H1 (cell line): Measurements from ENCODE around the gene OR5B3. TPM values are rescaled to one million over a fixed set of nuclear protein-coding genes. Genes with fewer than 3 reads are reported as not detected.

ENCODE experiments used
- CTCF ChIA-PET: fragments of 300-600 bp; sonication (Branson Sonifier 250); formaldehyde crosslinking; loops from one replicate; lab custom pipeline; 2021; ENCODE audit not compliant: partially characterized antibody; lab: Charles Lee
- POLR2A ChIA-PET: fragments of 300-600 bp; sonication (Branson Sonifier 250); formaldehyde crosslinking; loops from one replicate; lab custom pipeline; 2021; ENCODE audit warnings: inconsistent platforms; ENCODE audit not compliant: partially characterized antibody; lab: Charles Lee
- DNase-seq, 2 experiments: peaks; one replicate each; pipeline versions ENCODE4 v3.0.0 to v3.0.0-alpha.2; 2010 to 2022; ENCODE audit warnings: low spot score in 2 of 2, low read depth in 1 of 2, mixed read lengths in 1 of 2
- FAIRE-seq: peaks from 2 replicates; lab custom pipeline; 2011; peaks lifted over from hg19 to GRCh38; lab: Jason Lieb, UNC
- H2AFZ ChIP-seq: 2 replicates; pipeline ENCODE4 v1.8.1; 2012; ENCODE audit warnings: low read length, inconsistent platforms
- H2AK5ac ChIP-seq: 2 replicates; pipeline ENCODE4 v1.6.1; 2013; ENCODE audit warnings: low read depth, low read length
- H2BK120ac ChIP-seq: replicated peaks from 2 replicates; pipeline ENCODE3; 2013; ENCODE audit warnings: low read depth, low read length, inconsistent platforms
- H2BK12ac ChIP-seq: 2 replicates; pipeline ENCODE4 v1.6.1; 2013; ENCODE audit warnings: low read depth, low read length
- H2BK15ac ChIP-seq: 2 replicates; pipeline ENCODE4 v1.6.1; 2013; ENCODE audit warnings: low read length
- H2BK20ac ChIP-seq: 2 replicates; pipeline ENCODE4 v1.6.1; 2013; ENCODE audit warnings: low read length
- H2BK5ac ChIP-seq: 2 replicates; pipeline ENCODE4 v1.6.1; 2013; ENCODE audit warnings: low read depth, low read length
- H3K14ac ChIP-seq: 2 replicates; pipeline ENCODE4 v1.6.1; 2013; ENCODE audit warnings: inconsistent platforms; ENCODE audit not compliant: insufficient read length
- H3K18ac ChIP-seq: 2 replicates; pipeline ENCODE4 v1.6.1; 2013; ENCODE audit warnings: low read length; ENCODE audit errors: extremely low read depth
- H3K23ac ChIP-seq: 2 replicates; pipeline ENCODE4 v1.6.1; 2013; ENCODE audit warnings: inconsistent platforms; ENCODE audit not compliant: insufficient read length
- H3K23me2 ChIP-seq: 2 replicates; pipeline ENCODE4 v1.6.1; 2013; ENCODE audit warnings: low read depth, low read length
- H3K27ac ChIP-seq: 2 replicates; pipeline ENCODE4 v1.6.1; 2011; ENCODE audit warnings: low read depth, low read length, inconsistent platforms
- H3K27me3 ChIP-seq, 4 experiments: replicated peaks in 1 of 4; 1 replicate in 1 of 4; 2 replicates in 3 of 4; pipeline versions ENCODE4 v1.6.1 to v1.8.1; 2011 to 2013; ENCODE audit warnings: low read length in 3 of 4, mild to moderate bottlenecking in 3 of 4, inconsistent platforms in 2 of 4, mixed read lengths in 2 of 4, moderate library complexity in 1 of 4; ENCODE audit not compliant: control insufficient read depth in 3 of 4, insufficient read depth in 3 of 4; ENCODE audit errors: extremely low read depth in 1 of 4
- H3K36me3 ChIP-seq, 4 experiments: 2 replicates each; pipeline versions ENCODE4 v1.6.1 to v1.8.1; 2011 to 2013; ENCODE audit warnings: mild to moderate bottlenecking in 4 of 4, low read length in 3 of 4, moderate library complexity in 2 of 4, control low read depth in 1 of 4, inconsistent platforms in 1 of 4; ENCODE audit not compliant: insufficient read depth in 4 of 4, control insufficient read depth in 2 of 4
- H3K4ac ChIP-seq: replicated peaks from 2 replicates; pipeline ENCODE3; 2013; ENCODE audit warnings: low read length, low read depth, mixed read lengths, inconsistent platforms; ENCODE audit not compliant: insufficient read length
- H3K4me1 ChIP-seq, 4 experiments: replicated peaks in 1 of 4; 1 replicate in 1 of 4; 2 replicates in 3 of 4; pipeline versions ENCODE4 v1.6.1 to v1.8.1; 2011 to 2013; ENCODE audit warnings: low read length in 3 of 4, inconsistent platforms in 2 of 4, mixed read lengths in 1 of 4; ENCODE audit not compliant: insufficient read depth in 4 of 4, control insufficient read depth in 3 of 4
- H3K4me2 ChIP-seq, 2 experiments: 2 replicates each; pipeline versions ENCODE4 v1.6.1 to v1.8.1; 2011 to 2013; ENCODE audit warnings: low read depth in 2 of 2, low read length in 2 of 2, control low read depth in 1 of 2, inconsistent platforms in 1 of 2, mild to moderate bottlenecking in 1 of 2; ENCODE audit not compliant: insufficient read depth in 1 of 2
- H3K4me3 ChIP-seq, 4 experiments: fragments of 200-600, 300-600 bp in 1 of 4; sonication (generic), shearing (Covaris generic), sonication (Bioruptor Twin) in 1 of 4; 2 replicates each; pipeline versions ENCODE4 v1.5.1 to v1.8.1; 2011 to 2016; ENCODE audit warnings: low read length in 4 of 4, low read depth in 3 of 4, control low read depth in 2 of 4, inconsistent platforms in 2 of 4, mild to moderate bottlenecking in 2 of 4, mixed read lengths in 1 of 4, moderate library complexity in 1 of 4; ENCODE audit not compliant: insufficient read depth in 2 of 4; ENCODE audit errors: extremely low read depth in 1 of 4
- H3K56ac ChIP-seq: replicated peaks from 2 replicates; pipeline ENCODE3; 2013; ENCODE audit warnings: low read depth, mild to moderate bottlenecking, mixed read lengths, low read length, inconsistent platforms; ENCODE audit not compliant: insufficient read length
- H3K79me1 ChIP-seq: 2 replicates; pipeline ENCODE4 v1.6.1; 2013; ENCODE audit warnings: low read depth, low read length, control low read depth
- H3K79me2 ChIP-seq, 2 experiments: 2 replicates each; pipeline versions ENCODE4 v1.6.1 to v1.8.1; 2012 to 2013; ENCODE audit warnings: low read length in 2 of 2, mild to moderate bottlenecking in 2 of 2, inconsistent platforms in 1 of 2; ENCODE audit not compliant: insufficient read depth in 2 of 2, control insufficient read depth in 1 of 2
- H3K9ac ChIP-seq, 4 experiments: replicated peaks in 1 of 4; 1 replicate in 1 of 4; 2 replicates in 3 of 4; pipeline versions ENCODE4 v1.6.1 to v1.8.1; 2011 to 2013; ENCODE audit warnings: low read depth in 3 of 4, low read length in 3 of 4, control low read depth in 2 of 4, mild to moderate bottlenecking in 2 of 4, moderate library complexity in 2 of 4, inconsistent platforms in 1 of 4; ENCODE audit errors: extremely low read depth in 1 of 4
- H3K9me3 ChIP-seq, 2 experiments: 2 replicates each; pipeline versions ENCODE4 v1.6.1 to v1.8.1; 2012 to 2013; ENCODE audit warnings: mild to moderate bottlenecking in 2 of 2, moderate library complexity in 2 of 2, control low read depth in 1 of 2, inconsistent platforms in 1 of 2, low read depth in 1 of 2, low read length in 1 of 2, mixed read lengths in 1 of 2; ENCODE audit not compliant: insufficient read depth in 2 of 2
- H4K20me1 ChIP-seq, 2 experiments: replicated peaks in 1 of 2; 2 replicates each; pipeline versions ENCODE3 to v1.8.1; 2011 to 2013; ENCODE audit warnings: inconsistent platforms in 2 of 2, low read length in 2 of 2, mild to moderate bottlenecking in 1 of 2; ENCODE audit not compliant: insufficient read depth in 2 of 2, control insufficient read depth in 1 of 2
- H4K5ac ChIP-seq: 2 replicates; pipeline ENCODE4 v1.6.1; 2013; ENCODE audit warnings: low read length, low read depth, mixed read lengths, inconsistent platforms; ENCODE audit not compliant: insufficient read length
- H4K8ac ChIP-seq: 2 replicates; pipeline ENCODE4 v1.8.0; 2013; ENCODE audit warnings: mild to moderate bottlenecking, moderate library complexity, low read length, inconsistent platforms; ENCODE audit not compliant: insufficient read depth; ENCODE audit errors: extremely low read depth
- H4K91ac ChIP-seq: replicated peaks from 2 replicates; pipeline ENCODE3; 2013; ENCODE audit warnings: low read length, mixed read lengths, inconsistent platforms; ENCODE audit not compliant: insufficient read length
- CBX8 ChIP-seq: fragments of 300-800, 300-1000 bp; sonication (generic); IDR thresholded peaks from 2 replicates; pipeline ENCODE4 v1.7.1; 2016; ENCODE audit warnings: low read depth, low read length, borderline replicate concordance
- CHD1 ChIP-seq: IDR thresholded peaks from 2 replicates; pipeline ENCODE4 v1.6.1; 2012; ENCODE audit warnings: low read depth, low read length, improper control_type of control experiment
- CHD2 ChIP-seq: IDR thresholded peaks from 2 replicates; pipeline ENCODE4 v1.6.1; 2012; ENCODE audit warnings: low read length, improper control_type of control experiment
- EZH2 ChIP-seq: fragments of 200-600 bp; sonication (generic); IDR thresholded peaks from 2 replicates; pipeline ENCODE4 v1.7.1; 2012; ENCODE audit warnings: low read depth, mild to moderate bottlenecking, moderate library complexity, low read length, inconsistent platforms; ENCODE audit not compliant: severe bottlenecking
- GTF2F1 ChIP-seq: IDR thresholded peaks from 2 replicates; pipeline ENCODE4 v1.6.1; 2012; ENCODE audit warnings: low read depth, low read length, improper control_type of control experiment, borderline replicate concordance
- JUN ChIP-seq: IDR thresholded peaks from 2 replicates; pipeline ENCODE4 v1.6.1; 2011; ENCODE audit warnings: low read depth, mild to moderate bottlenecking, improper control_type of control experiment, low read length
- RNF2 ChIP-seq: fragments of 200-900, 300-1000 bp; sonication (generic); IDR thresholded peaks from 2 replicates; pipeline ENCODE4 v1.7.1; 2016; ENCODE audit warnings: borderline replicate concordance, low read depth, mild to moderate bottlenecking, antibody characterized with exemption, low read length; ENCODE audit not compliant: poor library complexity, severe bottlenecking; ENCODE audit errors: missing control alignments
- RXRA ChIP-seq: IDR thresholded peaks from 2 replicates; pipeline ENCODE4 v1.6.1; 2011; ENCODE audit warnings: low read depth, mild to moderate bottlenecking, low read length, moderate library complexity; ENCODE audit not compliant: insufficient read depth
- SIN3A ChIP-seq, 2 experiments: IDR thresholded peaks in 1 of 2; conservative IDR thresholded peaks in 1 of 2; 2 replicates each; pipeline ENCODE4 v1.6.1; 2011 to 2012; ENCODE audit warnings: low read length in 2 of 2, improper control_type of control experiment in 1 of 2, low read depth in 1 of 2, mild to moderate bottlenecking in 1 of 2
- SP1 ChIP-seq: IDR thresholded peaks from 2 replicates; pipeline ENCODE4 v1.6.1; 2011; ENCODE audit warnings: low read depth, low read length
- WGBS, 2 experiments: shearing (Covaris generic) in 1 of 2; methylation state at CpG; one replicate each; pipeline versions ENCODE4 v1.1.6 to v1.1.7; 2013 to 2015; ENCODE audit warnings: low lambda C conversion rate in 2 of 2, mixed read lengths in 2 of 2, inconsistent platforms in 1 of 2, low coverage in 1 of 2, missing lambda C conversion rate in 1 of 2; ENCODE audit not compliant: insufficient replicate concordance in 2 of 2, insufficient coverage in 1 of 2, insufficient read length in 1 of 2; ENCODE audit errors: extremely low coverage in 1 of 2, missing lambda C conversion rate in 1 of 2; 5-methylcytosine and 5-hydroxymethylcytosine counted together
- polyA plus RNA-seq, 7 experiments: library from polyadenylated mRNA; depleted of rRNA in 3 of 7; stranded (reverse) in 5 of 7; unstranded in 2 of 7; fragments of >200 nt in 5 of 7; fragments of 200-250 nt in 2 of 7; gene quantifications; 1 replicate in 5 of 7; 2 replicates in 1 of 7; 4 replicates in 1 of 7; pipeline versions ENCODE4 v1.2.1 to v1.2.3, GENCODE V29; 2011 to 2013; ENCODE audit warnings: missing spikeins in 2 of 7, mixed read lengths in 2 of 7
- total RNA-seq: library from RNA; stranded (reverse); fragmentation: NEBNext Ultra II Directional; extraction: Animal tissue kit (Norgen Biotek cat#: 25700); gene quantifications from 2 replicates; pipeline ENCODE4 v1.2.1, GENCODE V29; 2021
- TF ChIP-seq, protein P1 (sequence below): IDR thresholded peaks from 2 replicates; pipeline ENCODE4 v1.6.1; 2011; ENCODE audit warnings: low read length, improper control_type of control experiment
- TF ChIP-seq, protein P2 (sequence below): IDR thresholded peaks from 2 replicates; pipeline ENCODE4 v1.6.1; 2012; ENCODE audit warnings: inconsistent platforms

OR5B3 gene
- total and polyA plus RNA-seq, 2 of the 8 experiments (the other 6 are each of a cell fraction or from before 2014, with no cell fraction given): not detected

DNA sequence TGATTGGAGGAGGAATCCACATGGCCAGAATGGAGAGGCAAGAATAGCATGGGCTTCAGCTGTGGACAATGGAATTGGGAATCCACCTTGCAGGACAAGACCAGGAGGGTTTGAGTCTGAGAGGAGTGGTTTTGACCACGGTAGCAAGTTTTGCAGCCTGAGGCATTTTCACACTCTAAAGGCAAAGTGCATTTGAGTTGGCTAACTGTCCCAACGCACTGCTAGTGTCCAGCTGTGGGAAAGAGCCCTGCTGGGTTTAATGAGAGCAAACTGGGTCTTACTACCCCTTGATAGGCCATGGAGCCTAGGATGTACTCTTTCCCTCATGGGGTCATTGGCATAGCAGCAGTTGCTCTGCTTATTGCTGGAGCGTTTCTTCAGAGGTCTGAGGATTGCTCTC is 21.3 kb upstream of the OR5B3 start, which contains the start of gene OR5B2:
Gene OR5B2 (minus strand): TSS at position 101 of the 400 bp plus-strand sequence. CDS start 4,860 bp downstream, outside the sequence.
- Histone ChIP-seq H3K79me2 (no peaks in the 10 kb centered on the region), H3K36me3 (no peaks in the 10 kb centered on the region), H3K23me2 (no peaks in the 10 kb centered on the region), H4K8ac (no peak within 1 kb of the TSS), H3K9ac (no peak within 1 kb of the TSS), H3K4me1 (0 out of 7 replicates have a peak, but pooled peaks cover 0 to 5% (median 1%) of the 10 kb centered on the region in 4 experiments), H2BK20ac (no peak within 1 kb of the TSS), H3K4me2 (no peak within 1 kb of the TSS), H2BK15ac (no peak within 1 kb of the TSS), H2BK12ac (no peak within 1 kb of the TSS; the same call in 1 of the 2 replicates), H4K5ac (no peak within 1 kb of the TSS), H3K4ac (no peak within 1 kb of the TSS), H3K4me3 (no peak within 1 kb of the TSS), H3K18ac (no peak within 1 kb of the TSS), H3K56ac (no peak within 1 kb of the TSS), H2AFZ (no peak within 1 kb of the TSS), H3K27ac (no peak within 1 kb of the TSS), H2BK120ac (no peak within 1 kb of the TSS), H2BK5ac (no peak within 1 kb of the TSS), H3K23ac (no peak within 1 kb of the TSS), H3K9me3 (peaks cover 0 to 12% of the 10 kb centered on the region in 2 experiments; a peak in 1 of 4 replicates), H3K14ac (no peak within 1 kb of the TSS), H2AK5ac (no peak within 1 kb of the TSS), H3K79me1 (no peaks in the 10 kb centered on the region), H3K27me3 (no peaks in the 10 kb centered on the region), H4K20me1 (no peaks in the 10 kb centered on the region), H4K91ac (no peak within 1 kb of the TSS)
- DNase-seq: no peak
- WGBS, 2 experiments: 76% methylated on average over 3 of the region's 3 CpGs; no CpG with 5 or more reads in 1 of the 2 experiments
- ChIA-PET CTCF (interaction anchor here (0.7 kb wide), 1 partner anchor 602 kb away, joined by 3 read pairs; no protein-coding TSS in a partner anchor), POLR2A (no interaction called here)
- no peak for FAIRE-seq
- TF ChIP-seq CHD1 (no peak), EZH2 (no peak), JUN (no peak), CBX8 (no peak), CHD2 (no peak), GTF2F1 (no peak), RXRA (no peak), SIN3A (conservative IDR thresholded peaks at IDR 0.05 in 1 of 2, IDR thresholded peaks at IDR 0.05 in 1 of 2; ENCODE audit: low read depth in 1 of 2, low read length in 2 of 2) (no peak), SP1 (no peak), RNF2 (no peak)
- TF ChIP-seq, protein P1, sequence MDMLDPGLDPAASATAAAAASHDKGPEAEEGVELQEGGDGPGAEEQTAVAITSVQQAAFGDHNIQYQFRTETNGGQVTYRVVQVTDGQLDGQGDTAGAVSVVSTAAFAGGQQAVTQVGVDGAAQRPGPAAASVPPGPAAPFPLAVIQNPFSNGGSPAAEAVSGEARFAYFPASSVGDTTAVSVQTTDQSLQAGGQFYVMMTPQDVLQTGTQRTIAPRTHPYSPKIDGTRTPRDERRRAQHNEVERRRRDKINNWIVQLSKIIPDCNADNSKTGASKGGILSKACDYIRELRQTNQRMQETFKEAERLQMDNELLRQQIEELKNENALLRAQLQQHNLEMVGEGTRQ: no peak
- TF ChIP-seq, protein P2, sequence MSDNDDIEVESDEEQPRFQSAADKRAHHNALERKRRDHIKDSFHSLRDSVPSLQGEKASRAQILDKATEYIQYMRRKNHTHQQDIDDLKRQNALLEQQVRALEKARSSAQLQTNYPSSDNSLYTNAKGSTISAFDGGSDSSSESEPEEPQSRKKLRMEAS: no peak
